ENCODE data around the gene CFHR3.
"Not testable (repeated sequence)": the region's sequence is repeated elsewhere in the genome, so short reads cannot be mapped to it uniquely, and the experiment has no call there.

The CFHR3 gene

DNA sequence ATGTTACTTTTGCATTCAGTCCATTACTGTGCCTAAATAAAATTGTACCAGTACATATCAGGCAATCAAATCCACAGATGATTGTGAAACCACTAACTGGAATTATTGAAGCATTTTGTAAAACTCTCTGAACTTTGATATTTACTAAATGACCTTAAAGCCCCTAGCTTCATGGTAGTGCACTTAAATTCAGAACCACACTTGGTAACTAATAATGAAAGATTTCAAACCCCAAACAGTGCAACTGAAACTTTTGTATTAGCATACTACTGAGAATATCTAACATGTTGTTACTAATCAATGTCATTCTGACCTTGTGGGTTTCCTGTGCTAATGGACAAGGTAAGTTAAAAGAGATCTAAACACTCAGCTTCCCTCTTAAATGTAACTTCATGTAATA is at the start of gene CFHR3:
CFHR3 (plus strand) TSS at position 238 of the 400 bp plus-strand sequence; CDS start at position 285, 47 bp downstream.
- no peak for DNase-seq (ENCODE audit: low read depth in 2 of 2)

DNA sequence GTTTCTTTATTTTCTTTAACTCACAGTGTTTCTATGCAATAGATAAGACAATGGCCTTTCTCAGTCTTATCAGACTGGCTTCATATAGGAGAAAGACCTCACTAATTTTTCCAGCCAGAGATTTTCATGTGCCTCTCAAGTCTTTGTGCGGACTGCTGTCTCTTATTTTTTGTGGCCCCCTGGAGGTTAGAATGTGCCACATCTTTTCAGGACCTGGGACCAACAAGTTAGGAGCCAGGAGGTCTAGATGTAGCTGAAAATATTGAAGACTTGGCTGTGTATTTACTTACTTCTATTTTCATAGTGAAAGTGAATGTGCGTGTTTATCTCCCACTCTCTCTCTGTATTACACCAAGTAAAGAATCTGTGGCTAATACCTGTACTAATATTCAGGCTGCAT is 42.1 kb upstream of the CFHR3 start:
- no peak for DNase-seq (ENCODE audit: low read depth in 2 of 2)

- no peak for DNase-seq (ENCODE audit: low read depth in 2 of 2)
Observed at GRCh38 chr1:196733091-196733970, 41.3 kb upstream of the CFHR3 start.

DNA sequence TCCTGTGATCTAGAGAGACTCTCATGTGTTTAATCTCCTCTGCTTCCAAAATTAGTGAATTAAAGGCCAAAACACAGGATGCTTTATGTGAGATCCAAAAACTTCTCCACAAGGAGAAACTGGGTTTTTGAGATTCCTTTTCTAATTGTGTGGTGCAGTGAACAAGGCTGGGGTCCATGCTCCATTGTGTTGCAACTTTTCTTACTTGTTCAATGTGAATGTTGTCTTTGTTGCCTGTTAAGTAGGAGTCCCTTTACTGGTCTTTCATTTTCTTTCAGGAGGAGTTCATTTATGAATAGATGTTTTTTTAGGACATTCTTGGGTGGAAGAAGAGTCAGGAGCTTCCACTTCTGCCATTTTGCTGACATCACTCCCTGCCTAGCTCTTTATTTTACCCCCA is 40.6 kb upstream of the CFHR3 start:
- no peak for DNase-seq (ENCODE audit: low read depth in 2 of 2)

DNA sequence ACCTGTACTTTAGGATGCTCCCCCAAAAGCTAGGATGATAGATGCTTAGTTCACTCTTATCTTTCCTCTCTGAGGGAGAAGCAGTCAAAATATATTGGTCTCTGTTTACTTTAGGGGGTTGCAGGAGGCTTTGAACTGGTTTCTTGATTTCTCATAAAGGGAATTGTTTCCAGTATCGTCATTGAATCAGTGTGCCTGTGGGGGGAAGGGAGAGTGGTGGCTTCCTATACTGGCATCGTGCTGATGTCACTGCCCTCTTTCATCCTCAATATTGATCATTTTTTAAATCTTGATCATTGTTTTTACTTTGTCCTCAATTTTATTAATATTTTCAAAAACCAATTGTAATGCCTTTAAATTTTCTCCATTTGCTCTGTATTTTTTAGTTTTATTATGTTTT is 40.2 kb upstream of the CFHR3 start:
- DNase-seq (ENCODE audit: low read depth in 2 of 2) = no peak

GRCh38 chr1:196738730-196739129 is 35.9 kb upstream of the CFHR3 start:
- no peak for DNase-seq (ENCODE audit: low read depth in 2 of 2)

DNA sequence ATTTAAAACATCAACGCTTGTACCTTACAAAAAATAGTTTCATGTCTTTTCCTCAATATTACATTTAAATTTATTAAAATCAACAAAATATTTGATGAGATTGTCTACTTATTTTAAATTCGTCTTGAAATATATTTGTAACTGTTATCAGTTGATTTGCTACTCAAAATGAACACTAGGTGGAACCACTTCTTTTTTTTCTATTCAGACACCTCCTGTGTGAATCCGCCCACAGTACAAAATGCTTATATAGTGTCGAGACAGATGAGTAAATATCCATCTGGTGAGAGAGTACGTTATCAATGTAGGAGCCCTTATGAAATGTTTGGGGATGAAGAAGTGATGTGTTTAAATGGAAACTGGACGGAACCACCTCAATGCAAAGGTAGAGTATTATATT is 31.4 kb upstream of the CFHR3 start:
- not testable (repeated sequence) for DNase-seq (ENCODE audit: low read depth in 2 of 2)

- DNase-seq (ENCODE audit: low read depth in 2 of 2) = not testable (repeated sequence)
Observed at GRCh38 chr1:196765019-196765740, 9.5 kb upstream of the CFHR3 start.

- not testable (repeated sequence) for DNase-seq (ENCODE audit: low read depth in 2 of 2)
Observed at GRCh38 chr1:196769823-196770222, 4.8 kb upstream of the CFHR3 start.

DNA sequence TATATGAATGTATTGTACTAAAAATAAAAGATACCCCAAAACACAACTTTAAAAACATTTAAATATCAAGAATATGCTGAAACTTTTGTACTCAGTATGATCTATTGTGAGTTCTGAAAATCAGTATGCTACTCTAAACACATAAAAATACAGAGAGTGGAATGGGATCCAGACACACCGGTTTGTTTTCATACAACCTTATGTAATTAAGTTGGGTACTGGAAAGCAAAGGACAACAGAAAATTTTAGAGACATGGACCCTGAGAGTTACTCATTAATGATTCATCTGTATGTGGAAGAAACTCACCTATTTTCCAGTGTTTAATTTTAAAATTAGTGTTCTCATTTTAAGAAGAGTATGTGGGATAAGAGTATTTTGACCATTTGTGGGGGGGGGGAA is 927 bp upstream of the CFHR3 start:
- DNase-seq (ENCODE audit: low read depth in 2 of 2) = no peak

- no peak for DNase-seq (ENCODE audit: low read depth in 2 of 2)
Observed at GRCh38 chr1:196774175-196774574, 465 bp upstream of the CFHR3 start.

GRCh38 chr1:196777603-196778002 is 3.0 kb downstream of the CFHR3 start:
- DNase-seq (ENCODE audit: low read depth in 2 of 2) = no peak

GRCh38 chr1:196779093-196779492 is 4.5 kb downstream of the CFHR3 start:
- no peak for DNase-seq (ENCODE audit: low read depth in 2 of 2)

DNA sequence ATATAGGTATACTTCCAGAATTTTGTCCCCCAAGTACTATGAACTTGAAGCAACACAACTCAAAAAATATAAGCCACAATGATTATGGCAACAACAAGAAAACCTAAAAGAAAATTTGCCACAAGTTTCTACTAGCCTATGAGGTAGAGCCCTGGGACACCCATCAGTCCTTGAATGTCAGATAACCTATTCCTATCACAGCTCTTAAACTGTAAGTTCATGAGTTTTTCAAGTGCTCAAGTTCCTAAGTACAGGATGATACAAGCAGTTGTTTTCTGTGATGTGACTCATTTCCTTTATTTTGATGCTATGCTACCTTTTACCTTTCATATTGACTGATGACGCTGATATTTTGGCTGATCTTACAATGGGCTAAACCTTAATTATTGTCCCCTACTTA is 16.6 kb downstream of the CFHR3 start:
- not testable (repeated sequence) for DNase-seq (ENCODE audit: low read depth in 2 of 2)

DNA sequence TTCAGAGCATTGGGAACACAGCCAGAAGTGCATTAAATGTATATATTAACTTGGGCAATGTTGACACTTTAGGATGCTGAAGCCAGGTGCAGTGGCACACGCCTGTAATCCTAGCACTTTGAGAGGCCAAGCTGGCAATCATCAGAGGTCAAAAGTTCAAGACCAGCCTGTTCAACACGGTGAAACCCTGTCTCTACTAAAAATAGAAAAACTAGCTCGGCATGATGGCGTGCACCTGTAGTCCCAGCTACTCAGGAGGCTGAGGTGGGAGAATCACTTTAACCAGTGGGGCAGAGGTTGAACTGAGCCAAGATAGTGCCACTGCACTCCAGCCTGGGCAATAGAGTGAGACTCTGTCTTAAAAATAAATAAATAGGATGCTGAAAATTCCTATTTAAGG is 19.5 kb downstream of the CFHR3 start:
- DNase-seq (ENCODE audit: low read depth in 2 of 2) = not testable (repeated sequence)

- no peak for DNase-seq (ENCODE audit: low read depth in 2 of 2)
Observed at GRCh38 chr1:196797891-196798290, 23.3 kb downstream of the CFHR3 start.

DNA sequence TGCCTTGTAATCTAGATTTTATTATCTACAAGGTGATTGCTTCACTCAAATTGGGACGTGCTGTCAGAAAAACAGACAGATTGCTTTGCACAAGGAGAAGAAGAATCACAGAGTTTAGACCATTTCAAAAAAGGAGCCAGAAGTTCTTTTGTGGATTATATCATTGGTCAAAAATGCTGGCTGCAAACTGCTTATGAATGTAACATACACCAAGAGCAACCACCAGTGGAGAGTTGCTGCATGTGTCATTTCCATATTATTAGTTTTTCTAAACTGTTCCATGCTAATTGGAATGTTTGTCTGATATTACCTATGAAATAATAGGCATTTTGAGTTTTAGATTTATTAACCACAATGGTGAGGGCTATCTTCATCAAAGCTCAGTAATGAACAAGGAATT is 27.3 kb downstream of the CFHR3 start:
- DNase-seq (ENCODE audit: low read depth in 2 of 2) = not testable (repeated sequence)

GRCh38 chr1:196808529-196809235 is 34.0 kb downstream of the CFHR3 start:
- no peak for DNase-seq (ENCODE audit: low read depth in 2 of 2)

GRCh38 chr1:196817442-196817841 is 42.8 kb downstream of the CFHR3 start:
- not testable (repeated sequence) for DNase-seq (ENCODE audit: low read depth in 2 of 2)

GRCh38 chr1:196819531-196819930 is 44.9 kb downstream of the CFHR3 start, which contains the start of gene CFHR1:
CFHR1 (plus strand) TSS chr1:196819731; CDS start chr1:196819845, 114 bp downstream.
- DNase-seq (ENCODE audit: low read depth in 2 of 2) = not testable (repeated sequence)

GRCh38 chr1:196827860-196828259 is 53.2 kb downstream of the CFHR3 start:
- DNase-seq (ENCODE audit: low read depth in 2 of 2) = not testable (repeated sequence)
